DND-41 (cell line): ENCODE data around the gene ACTL6B.

Source experiments
- ATAC-seq: fragments of 200-7000 bp; cut with Tn5 transposase; 3 replicates; pipeline ENCODE4 v1.9.1; 2021; ENCODE audit warnings: low read depth; ENCODE audit not compliant: insufficient read depth
- DNase-seq: peaks from one replicate; pipeline ENCODE4 v3.0.0-alpha.2; 2020
- H2AFZ ChIP-seq: 2 replicates; pipeline ENCODE4 v1.6.0; 2012; ENCODE audit warnings: low read depth, low read length
- H3K27ac ChIP-seq: 2 replicates; pipeline ENCODE4 v1.5.1; 2012; ENCODE audit warnings: low read length, inconsistent platforms
- H3K27me3 ChIP-seq: fragments of 200-600 bp; sonication (generic); 2 replicates; pipeline ENCODE4 v1.6.0; 2012; ENCODE audit warnings: low read length, mild to moderate bottlenecking, inconsistent platforms; ENCODE audit not compliant: insufficient read depth, poor library complexity
- H3K36me3 ChIP-seq: 2 replicates; pipeline ENCODE4 v1.5.1; 2012; ENCODE audit warnings: low read length, inconsistent platforms; ENCODE audit not compliant: insufficient read depth
- H3K4me1 ChIP-seq: 2 replicates; pipeline ENCODE4 v1.5.1; 2012; ENCODE audit warnings: mild to moderate bottlenecking, low read length; ENCODE audit not compliant: insufficient read depth
- H3K4me2 ChIP-seq: 2 replicates; pipeline ENCODE4 v1.6.0; 2012; ENCODE audit warnings: mild to moderate bottlenecking, moderate library complexity, low read length, inconsistent platforms; ENCODE audit not compliant: insufficient read depth
- H3K4me3 ChIP-seq, 2 experiments: fragments of 200-600 bp in 1 of 2; shearing (Covaris generic) in 1 of 2; 2 replicates each; pipeline ENCODE4 v1.5.1; 2012 to 2016; ENCODE audit warnings: inconsistent platforms in 2 of 2, low read length in 2 of 2, mild to moderate bottlenecking in 2 of 2, low read depth in 1 of 2, moderate library complexity in 1 of 2
- H3K79me2 ChIP-seq: 2 replicates; pipeline ENCODE4 v1.6.0; 2012; ENCODE audit warnings: low read length, inconsistent platforms; ENCODE audit not compliant: insufficient read depth
- H3K9ac ChIP-seq: 2 replicates; pipeline ENCODE4 v1.6.0; 2012; ENCODE audit warnings: low read depth, mild to moderate bottlenecking, inconsistent platforms, low read length, moderate library complexity
- H3K9me3 ChIP-seq: 2 replicates; pipeline ENCODE4 v1.5.1; 2012; ENCODE audit warnings: low read length, moderate library complexity, mild to moderate bottlenecking, inconsistent platforms; ENCODE audit not compliant: insufficient read depth, severe bottlenecking
- H4K20me1 ChIP-seq: 2 replicates; pipeline ENCODE4 v1.6.0; 2012; ENCODE audit warnings: low read length; ENCODE audit not compliant: insufficient read depth
- CTCF ChIP-seq: IDR thresholded peaks from 2 replicates; pipeline ENCODE4 v1.5.1; 2012; ENCODE audit warnings: borderline replicate concordance, low read length, moderate library complexity, mild to moderate bottlenecking; ENCODE audit not compliant: poor library complexity, severe bottlenecking; ENCODE audit errors: extremely low read depth
- EZH2 ChIP-seq: IDR thresholded peaks from 3 replicates; pipeline ENCODE4 v1.6.1; 2012; ENCODE audit warnings: borderline replicate concordance, low read depth, mild to moderate bottlenecking, moderate library complexity, low read length, inconsistent platforms; ENCODE audit not compliant: severe bottlenecking

The ACTL6B gene

GRCh38 chr7:100680576-100681271 lies 24.5 kb upstream of the ACTL6B start:
- Histone ChIP-seq H3K4me1 (peaks cover 11% of the 10 kb centered on the region), H3K4me3 (no peak overlapping the region), H3K36me3 (peaks cover 93% of the 10 kb centered on the region), H3K79me2 (peaks cover 32% of the 10 kb centered on the region), H3K4me2 (no peak overlapping the region), H3K27ac (no peak overlapping the region), H3K9me3 (no peaks in the 10 kb centered on the region), H3K9ac (no peak overlapping the region), H3K27me3 (no peaks in the 10 kb centered on the region), H4K20me1 (peaks cover 73% of the 10 kb centered on the region), H2AFZ (no peak overlapping the region)
- TF ChIP-seq CTCF: no peak
- no peak for TF ChIP-seq EZH2
- ATAC-seq: no peak
- DNase-seq: no peak

GRCh38 chr7:100679927-100680575 lies 23.8 kb upstream of the ACTL6B start:
- H3K4me2 ChIP-seq: no peak overlapping the region

GRCh38 chr7:100679129-100679926 lies 23.1 kb upstream of the ACTL6B start:
- Histone ChIP-seq H4K20me1 (peaks cover 74% of the 10 kb centered on the region), H3K4me2 (no peak overlapping the region)

More at GRCh38 chr7:100679927-100680575, 23.8 kb upstream of the ACTL6B start:
- no peak overlapping the region for H3K9ac ChIP-seq
- H3K27me3 ChIP-seq: no peaks in the 10 kb centered on the region
- ATAC-seq (no peak), DNase-seq (no peak)
- H2AFZ ChIP-seq: no peak overlapping the region
- TF ChIP-seq CTCF (no peak), EZH2 (no peak)
- H3K9me3 ChIP-seq: no peaks in the 10 kb centered on the region
- peaks cover 72% of the 10 kb centered on the region for H4K20me1 ChIP-seq
- H3K4me1 ChIP-seq: peaks cover 14% of the 10 kb centered on the region
- no peak overlapping the region for H3K4me3 ChIP-seq
- no peak overlapping the region for H3K27ac ChIP-seq
- H3K79me2 ChIP-seq: peaks cover 39% of the 10 kb centered on the region
- peaks cover 86% of the 10 kb centered on the region for H3K36me3 ChIP-seq

More at GRCh38 chr7:100679129-100679926, 23.1 kb upstream of the ACTL6B start:
- DNase-seq (no peak), ATAC-seq (no peak)
- Histone ChIP-seq H3K27ac (no peak overlapping the region), H3K9ac (no peak overlapping the region), H2AFZ (no peak overlapping the region), H3K36me3 (peaks cover 79% of the 10 kb centered on the region), H3K4me3 (no peak overlapping the region), H3K9me3 (no peaks in the 10 kb centered on the region), H3K79me2 (peaks cover 46% of the 10 kb centered on the region), H3K27me3 (no peaks in the 10 kb centered on the region), H3K4me1 (peaks cover 14% of the 10 kb centered on the region)
- no peak for TF ChIP-seq CTCF
- no peak for TF ChIP-seq EZH2
